ENCODE measurements around the gene SSB. TPM values are rescaled to one million over a fixed set of nuclear protein-coding genes. Genes with fewer than 3 reads are reported as not detected.
"Not testable (repeated sequence)": the region's sequence is repeated elsewhere in the genome, so short reads cannot be mapped to it uniquely, and the experiment has no call there.

SSB gene
- total and polyA plus RNA-seq, 2 donors from 2014 or later = 82.0 to 86.6 TPM

DNA sequence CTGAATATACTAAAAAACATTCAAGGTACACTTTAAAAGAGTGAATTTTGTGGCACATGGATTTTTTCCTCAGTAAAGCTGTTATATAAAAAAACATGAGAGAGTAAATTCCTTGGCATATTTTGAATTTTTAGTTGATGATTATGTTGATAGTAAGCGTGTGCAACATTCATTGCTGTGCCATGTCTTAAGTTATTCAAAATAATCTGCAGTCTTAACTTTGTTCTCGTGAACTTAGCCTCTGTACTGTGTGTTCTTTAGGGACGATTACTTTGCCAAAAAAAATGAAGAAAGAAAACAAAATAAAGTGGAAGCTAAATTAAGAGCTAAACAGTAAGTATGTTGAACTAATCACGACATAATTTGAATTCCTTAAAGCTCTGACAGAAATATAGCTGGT is 9.6 kb downstream of the SSB start:
- Histone ChIP-seq H3K9ac (ENCODE audit: low read length in 3 of 3) (no peak overlapping the region), H3K36me3 (ENCODE audit: control insufficient read depth in 2 of 3, insufficient read depth in 3 of 3, low read length in 3 of 3) (peaks cover 0 to 38% (median 16%) of the 10 kb centered on the region in 3 donors), H3K4me3 (ENCODE audit: low read length in 3 of 3) (no peak overlapping the region), H3K4me1 (ENCODE audit: control insufficient read depth in 2 of 3, insufficient read depth in 2 of 3, low read depth in 1 of 3, low read length in 3 of 3) (no peaks in the 10 kb centered on the region), H3K27ac (ENCODE audit: low read depth in 2 of 2, low read length in 2 of 2) (no peak overlapping the region), H3K9me3 (ENCODE audit: control insufficient read depth in 2 of 3, insufficient read depth in 1 of 3, low read length in 3 of 3) (no peaks in the 10 kb centered on the region), H3K27me3 (ENCODE audit: control insufficient read depth, insufficient read depth, low read length) (no peaks in the 10 kb centered on the region)
- no peak for TF ChIP-seq CTCF (IDR thresholded peaks at IDR 0.05; ENCODE audit: borderline replicate concordance, extremely low read depth, insufficient read depth)
- intact Hi-C loops (cut with DNase I) = no loop called here
- DNase-seq (no peak), FAIRE-seq (no peak)

DNA sequence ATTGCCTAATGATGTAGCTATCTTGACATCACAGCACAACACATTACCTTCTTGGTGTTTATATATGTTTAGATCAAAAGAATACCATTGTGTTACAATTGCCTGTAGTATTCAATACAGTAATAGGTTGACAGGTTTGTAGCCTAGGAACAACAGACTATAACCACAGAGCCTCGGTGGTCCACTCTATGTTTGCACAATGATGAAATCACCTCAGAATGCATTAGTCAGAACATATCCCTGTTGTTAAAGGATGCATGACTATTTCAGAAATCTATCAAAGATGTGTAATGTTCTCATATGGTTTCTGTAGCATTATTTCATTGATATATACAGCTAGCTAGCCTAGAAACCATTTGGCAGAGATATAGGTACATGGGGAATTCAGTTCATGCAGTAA is 17.2 kb downstream of the SSB start:
- DNase-seq (no peak), FAIRE-seq (no peak)
- no peaks in the 10 kb centered on the region for H3K4me1 ChIP-seq (ENCODE audit: control insufficient read depth in 2 of 3, insufficient read depth in 2 of 3, low read depth in 1 of 3, low read length in 3 of 3)
- H3K4me3 ChIP-seq (ENCODE audit: low read length in 3 of 3) = no peak overlapping the region
- H3K9ac ChIP-seq (ENCODE audit: low read length in 3 of 3) = no peak overlapping the region
- peaks cover 7 to 17% (median 14%) of the 10 kb centered on the region in 3 donors for H3K36me3 ChIP-seq (ENCODE audit: control insufficient read depth in 2 of 3, insufficient read depth in 3 of 3, low read length in 3 of 3)
- no peaks in the 10 kb centered on the region for H3K27me3 ChIP-seq (ENCODE audit: control insufficient read depth, insufficient read depth, low read length)
- no peak for TF ChIP-seq CTCF (IDR thresholded peaks at IDR 0.05; ENCODE audit: borderline replicate concordance, extremely low read depth, insufficient read depth)
- H3K27ac ChIP-seq (ENCODE audit: low read depth in 2 of 2, low read length in 2 of 2) = no peak overlapping the region
- intact Hi-C loops (cut with DNase I) = no loop called here
- no peaks in the 10 kb centered on the region for H3K9me3 ChIP-seq (ENCODE audit: control insufficient read depth in 2 of 3, insufficient read depth in 1 of 3, low read length in 3 of 3)

DNA sequence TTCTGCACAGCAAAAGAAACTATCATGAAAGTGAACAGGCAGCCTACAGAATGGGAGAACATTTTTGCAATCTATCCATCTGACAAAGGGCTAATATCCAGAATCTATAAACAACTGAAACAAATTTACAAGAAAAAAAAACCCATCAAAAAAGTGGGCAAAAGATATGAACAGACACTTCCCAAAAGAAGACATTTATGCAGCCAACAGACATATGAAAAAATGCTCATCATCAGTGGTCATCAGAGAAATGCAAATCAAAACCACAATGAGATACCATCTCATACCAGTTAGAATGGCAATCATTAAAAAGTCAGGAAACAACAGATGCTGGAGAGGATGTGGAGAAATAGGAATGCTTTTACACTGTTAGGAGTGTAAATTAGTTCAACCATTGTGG is 18.3 kb downstream of the SSB start:
- H3K4me3 ChIP-seq (ENCODE audit: low read length in 3 of 3); H3K27me3 ChIP-seq (ENCODE audit: control insufficient read depth, insufficient read depth, low read length); intact Hi-C loops (cut with DNase I); FAIRE-seq; H3K4me1 ChIP-seq (ENCODE audit: control insufficient read depth in 2 of 3, insufficient read depth in 2 of 3, low read depth in 1 of 3, low read length in 3 of 3); H3K27ac ChIP-seq (ENCODE audit: low read depth in 2 of 2, low read length in 2 of 2); H3K9ac ChIP-seq (ENCODE audit: low read length in 3 of 3); DNase-seq; H3K9me3 ChIP-seq (ENCODE audit: control insufficient read depth in 2 of 3, insufficient read depth in 1 of 3, low read length in 3 of 3): not testable (repeated sequence)
- H3K36me3 ChIP-seq (ENCODE audit: control insufficient read depth in 2 of 3, insufficient read depth in 3 of 3, low read length in 3 of 3) = peaks cover 7 to 12% (median 12%) of the 10 kb centered on the region in 3 donors

GRCh38 chr2:169817369-169817768 is 18.7 kb downstream of the SSB start:
- FAIRE-seq; intact Hi-C loops (cut with DNase I); DNase-seq; H3K4me1 ChIP-seq (ENCODE audit: control insufficient read depth in 2 of 3, insufficient read depth in 2 of 3, low read depth in 1 of 3, low read length in 3 of 3); H3K9me3 ChIP-seq (ENCODE audit: control insufficient read depth in 2 of 3, insufficient read depth in 1 of 3, low read length in 3 of 3); H3K9ac ChIP-seq (ENCODE audit: low read length in 3 of 3); H3K4me3 ChIP-seq (ENCODE audit: low read length in 3 of 3); H3K27ac ChIP-seq (ENCODE audit: low read depth in 2 of 2, low read length in 2 of 2); H3K27me3 ChIP-seq (ENCODE audit: control insufficient read depth, insufficient read depth, low read length): not testable (repeated sequence)
- H3K36me3 ChIP-seq (ENCODE audit: control insufficient read depth in 2 of 3, insufficient read depth in 3 of 3, low read length in 3 of 3) = peaks cover 7 to 12% (median 10%) of the 10 kb centered on the region in 3 donors

DNA sequence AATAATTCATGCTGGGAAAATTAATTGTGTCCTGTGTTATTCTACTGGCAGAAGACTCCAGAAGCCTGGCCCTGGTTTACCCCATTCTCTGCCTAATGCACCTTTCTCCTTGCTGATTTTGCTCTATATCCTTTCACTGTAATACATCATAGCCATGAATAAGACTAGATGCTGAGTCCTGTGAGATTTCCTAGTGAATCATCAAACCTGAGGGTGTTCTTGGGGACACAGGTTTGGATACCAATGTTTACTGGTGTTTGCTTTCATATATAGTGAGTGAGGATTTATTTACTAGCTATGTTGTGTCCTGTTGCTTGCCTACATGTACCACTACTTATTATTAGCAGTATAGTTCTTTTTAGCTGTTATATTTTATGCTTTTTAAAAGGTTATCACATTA is 19.6 kb downstream of the SSB start:
- Histone ChIP-seq H3K27me3 (ENCODE audit: control insufficient read depth, insufficient read depth, low read length) (no peaks in the 10 kb centered on the region), H3K27ac (ENCODE audit: low read depth in 2 of 2, low read length in 2 of 2) (no peak overlapping the region), H3K4me3 (ENCODE audit: low read length in 3 of 3) (no peak overlapping the region), H3K4me1 (ENCODE audit: control insufficient read depth in 2 of 3, insufficient read depth in 2 of 3, low read depth in 1 of 3, low read length in 3 of 3) (peaks cover 0 to 5% (median 0%) of the 10 kb centered on the region in 3 donors), H3K9me3 (ENCODE audit: control insufficient read depth in 2 of 3, insufficient read depth in 1 of 3, low read length in 3 of 3) (no peaks in the 10 kb centered on the region), H3K36me3 (ENCODE audit: control insufficient read depth in 2 of 3, insufficient read depth in 3 of 3, low read length in 3 of 3) (peaks cover 7 to 12% (median 9%) of the 10 kb centered on the region in 3 donors), H3K9ac (ENCODE audit: low read length in 3 of 3) (no peak overlapping the region)
- no peak for TF ChIP-seq CTCF (IDR thresholded peaks at IDR 0.05; ENCODE audit: borderline replicate concordance, extremely low read depth, insufficient read depth)
- FAIRE-seq (no peak), DNase-seq (no peak)
- intact Hi-C loops (cut with DNase I) = no loop called here
